ENCODE measurements around the gene RAB1B.

- TF ChIP-seq POLR2A (IDR thresholded peaks at IDR 0.05): peak; percentile 80
- TF ChIP-seq CTCF (IDR thresholded peaks at IDR 0.05): peak in 1 of 3 experiments; percentile 1
These were observed 20.5 kb downstream of the RAB1B start, which contains the start of gene YIF1A for GRCh38 chr11:66288671-66289547.
